Naive thymus-derived CD4-positive, alpha-beta T cell (primary cell): Measurements from ENCODE around the gene AJM1. TPM values are rescaled to one million over a fixed set of nuclear protein-coding genes. Genes with fewer than 3 reads are reported as not detected.
"Not testable (repeated sequence)": the region's sequence is repeated elsewhere in the genome, so short reads cannot be mapped to it uniquely, and the experiment has no call there.

Source experiments
- ATAC-seq: fragments of 150-1000 bp; cut with Tn5 transposase; 2 replicates; pipeline ENCODE4 v1.10.0; 2021; ENCODE audit warnings: mild to moderate bottlenecking, moderate library complexity
- CTCF ChIA-PET: fragments of 350-600 bp; sonication (Branson Sonifier 250); formaldehyde crosslinking; loops from one replicate; lab custom pipeline; 2021; ENCODE audit warnings: antibody characterized with exemption; lab: Charles Lee
- POLR2A ChIA-PET: fragments of 350-600 bp; sonication (Branson Sonifier 250); formaldehyde crosslinking; loops from one replicate; lab custom pipeline; 2021; ENCODE audit warnings: antibody characterized with exemption, inconsistent platforms; lab: Charles Lee
- DNase-seq, 9 donors: peaks; one replicate each; pipeline versions ENCODE4 v3.0.0 to v3.0.0-alpha.2; 2020 to 2022; ENCODE audit warnings: mixed read lengths in 1 of 9
- H3K27ac ChIP-seq: one replicate; pipeline ENCODE4 v1.7.0; 2013; ENCODE audit warnings: mild to moderate bottlenecking, low read depth, low read length, moderate library complexity
- H3K27me3 ChIP-seq, 2 donors: one replicate each; pipeline ENCODE4 v1.7.0; 2013; ENCODE audit warnings: low read length in 2 of 2, mild to moderate bottlenecking in 2 of 2, moderate library complexity in 2 of 2; ENCODE audit not compliant: control insufficient read depth in 2 of 2, insufficient read depth in 2 of 2
- H3K36me3 ChIP-seq, 3 experiments: 1 replicate in 2 of 3; 2 replicates in 1 of 3; pipeline ENCODE4 v1.7.0; 2013; ENCODE audit warnings: low read length in 3 of 3, mild to moderate bottlenecking in 3 of 3, moderate library complexity in 1 of 3; ENCODE audit not compliant: insufficient read depth in 3 of 3, control insufficient read depth in 2 of 3
- H3K4me1 ChIP-seq, 2 donors: one replicate each; pipeline ENCODE4 v1.7.0; 2013; ENCODE audit warnings: low read length in 2 of 2, mild to moderate bottlenecking in 2 of 2, moderate library complexity in 1 of 2; ENCODE audit not compliant: control insufficient read depth in 2 of 2, insufficient read depth in 2 of 2
- H3K4me3 ChIP-seq: 2 replicates; pipeline ENCODE4 v1.7.0; 2013; ENCODE audit warnings: mild to moderate bottlenecking, low read length
- H3K9me3 ChIP-seq, 3 experiments: 1 replicate in 2 of 3; 2 replicates in 1 of 3; pipeline ENCODE4 v1.7.0; 2013; ENCODE audit warnings: low read length in 3 of 3; ENCODE audit not compliant: control insufficient read depth in 2 of 3
- H3K27ac Mint-ChIP-seq, 9 donors: one replicate each; pipeline ENCODE4 v1.8.0; 2020 to 2022; ENCODE audit warnings: mixed read lengths in 9 of 9, mild to moderate bottlenecking in 8 of 9, moderate library complexity in 5 of 9, inconsistent platforms in 2 of 9
- H3K27me3 Mint-ChIP-seq, 5 donors: one replicate each; pipeline ENCODE4 v1.8.0; 2021 to 2022; ENCODE audit warnings: mixed read lengths in 5 of 5, mild to moderate bottlenecking in 1 of 5
- H3K36me3 Mint-ChIP-seq, 5 donors: one replicate each; pipeline ENCODE4 v1.8.0; 2020 to 2022; ENCODE audit warnings: mixed read lengths in 5 of 5, mild to moderate bottlenecking in 3 of 5, inconsistent platforms in 1 of 5
- H3K4me1 Mint-ChIP-seq, 7 donors: one replicate each; pipeline ENCODE4 v1.8.0; 2020 to 2022; ENCODE audit warnings: mixed read lengths in 7 of 7, mild to moderate bottlenecking in 3 of 7, inconsistent platforms in 1 of 7
- H3K4me3 Mint-ChIP-seq, 10 donors: one replicate each; pipeline ENCODE4 v1.8.0; 2020 to 2022; ENCODE audit warnings: mild to moderate bottlenecking in 10 of 10, mixed read lengths in 10 of 10, moderate library complexity in 6 of 10, inconsistent platforms in 2 of 10
- H3K9me3 Mint-ChIP-seq, 11 donors: one replicate each; pipeline ENCODE4 v1.8.0; 2020 to 2022; ENCODE audit warnings: mixed read lengths in 11 of 11, mild to moderate bottlenecking in 4 of 11, inconsistent platforms in 1 of 11, moderate library complexity in 1 of 11
- intact Hi-C, 2 donors: fragments of 100-400 bp; cut with micrococcal nuclease; formaldehyde crosslinking; loops; one replicate each; pipeline ENCODE4 v1.15.1; 2023
- polyA plus RNA-seq, 2 donors: library from polyadenylated mRNA; unstranded; fragments of 300-500 nt; fragmentation: Illumina TruSeq; gene quantifications; one replicate each; pipeline ENCODE4 v1.2.3, GENCODE V29; 2021
- total RNA-seq, 6 experiments: library from RNA in 5 of 6; stranded (reverse) in 5 of 6; gene quantifications; 1 replicate in 5 of 6; 2 replicates in 1 of 6; pipeline ENCODE4 v1.2.3 and lab custom pipeline; 2021 to 2026

AJM1 gene
- total and polyA plus RNA-seq, 7 experiments from 2014 or later: 0.04 to 7.5 (median 1.3) TPM; not detected in 1

GRCh38 chr9:136880651-136881050 is 38.4 kb downstream of the AJM1 start:
- Mint-ChIP-seq H3K4me1 (peaks cover 5 to 49% (median 14%) of the 10 kb centered on the region in 7 donors), H3K4me3 (peak overlapping the region in 4 of 10 donors; percentile 9 to 72 (median 46)), H3K36me3 (peaks cover 0 to 6% (median 0%) of the 10 kb centered on the region in 5 donors), H3K9me3 (no peaks in the 10 kb centered on the region), H3K27ac (peak overlapping the region in 2 of 9 donors; percentile 47 to 96), H3K27me3 (no peaks in the 10 kb centered on the region)
- ATAC-seq (no peak), DNase-seq (no peak)
- no peak overlapping the region for H3K27ac ChIP-seq
- POLR2A ChIA-PET: interaction anchor here (1.0 to 1.4 kb wide), 3 partner anchors 22 to 154 kb away, joined by 3 to 5 read pairs (median 3); partner anchors contain the start of gene CCDC183
- peaks cover 21 to 26% of the 10 kb centered on the region in 2 donors for H3K4me1 ChIP-seq
- no peaks in the 10 kb centered on the region for H3K27me3 ChIP-seq
- H3K4me3 ChIP-seq: no peak overlapping the region
- intact Hi-C loops: loop anchor here in 1 of 2 donors (10.0 kb wide), 1 partner anchor 346 kb away; no protein-coding TSS in a partner anchor
- CTCF ChIA-PET: no interaction called here
- no peaks in the 10 kb centered on the region for H3K36me3 ChIP-seq
- H3K9me3 ChIP-seq: no peaks in the 10 kb centered on the region

- H3K9me3 Mint-ChIP-seq: no peaks in the 10 kb centered on the region
- peaks cover 5 to 46% (median 14%) of the 10 kb centered on the region in 7 donors for H3K4me1 Mint-ChIP-seq
- Histone ChIP-seq H3K36me3 (no peaks in the 10 kb centered on the region), H3K27ac (peak overlapping the region; percentile 75), H3K27me3 (no peaks in the 10 kb centered on the region), H3K4me3 (peak overlapping the region; percentile 74), H3K9me3 (no peaks in the 10 kb centered on the region), H3K4me1 (peaks cover 21 to 29% of the 10 kb centered on the region in 2 donors)
- ChIA-PET POLR2A (interaction anchor here (0.8 to 1.6 kb wide), 9 partner anchors 9 to 698 kb away, joined by 3 to 7 read pairs (median 4); partner anchors contain the start of genes AJM1, EDF1 and FBXW5), CTCF (interaction anchor here (0.7 kb wide), 1 partner anchor 61 kb away, joined by 3 read pairs; no protein-coding TSS in a partner anchor)
- intact Hi-C loops: loop anchor here (1.0 to 10.0 kb wide), 5 partner anchors 15 to 347 kb away; partner anchors contain the start of genes PHPT1 (in 2 of the 2), EDF1 (in 1 of the 2) and FBXW5 (in 1 of the 2)
- peaks cover 0 to 5% (median 0%) of the 10 kb centered on the region in 5 donors for H3K36me3 Mint-ChIP-seq
- H3K27ac Mint-ChIP-seq: peak overlapping the region; percentile 79 to 96 (median 88)
- ATAC-seq (no peak), DNase-seq (peak in 4 of 9 donors; percentile 21 to 65 (median 32))
- H3K4me3 Mint-ChIP-seq: peak overlapping the region; percentile 67 to 88 (median 80)
- H3K27me3 Mint-ChIP-seq: no peaks in the 10 kb centered on the region
These were observed 39.4 kb downstream of the AJM1 start for GRCh38 chr9:136881691-136882108.

GRCh38 chr9:136882109-136882946 is 40.0 kb downstream of the AJM1 start:
- Histone ChIP-seq H3K27me3 (no peaks in the 10 kb centered on the region), H3K4me3 (peak overlapping the region; percentile 74), H3K36me3 (no peaks in the 10 kb centered on the region), H3K27ac (peak overlapping the region; percentile 75), H3K9me3 (no peaks in the 10 kb centered on the region), H3K4me1 (peaks cover 23 to 29% of the 10 kb centered on the region in 2 donors)
- ATAC-seq (peak; percentile 59), DNase-seq (peak; percentile 43 to 94 (median 60))
- peaks cover 0 to 8% (median 0%) of the 10 kb centered on the region in 5 donors for H3K36me3 Mint-ChIP-seq
- H3K9me3 Mint-ChIP-seq: no peaks in the 10 kb centered on the region
- H3K4me1 Mint-ChIP-seq: peaks cover 9 to 49% (median 19%) of the 10 kb centered on the region in 7 donors
- no peaks in the 10 kb centered on the region for H3K27me3 Mint-ChIP-seq
- intact Hi-C loops: loop anchor here (1.0 to 10.0 kb wide), 5 partner anchors 16 to 348 kb away; partner anchors contain the start of genes PHPT1 (in 2 of the 2), EDF1 (in 1 of the 2) and FBXW5 (in 1 of the 2)
- H3K27ac Mint-ChIP-seq: peak overlapping the region; percentile 79 to 96 (median 88)
- peak overlapping the region; percentile 67 to 88 (median 80) for H3K4me3 Mint-ChIP-seq
- ChIA-PET CTCF (no interaction called here), POLR2A (interaction anchor here (0.7 to 1.6 kb wide), 11 partner anchors 9 to 697 kb away, joined by 3 to 7 read pairs (median 4); partner anchors contain the start of genes AJM1, EDF1 and FBXW5)

GRCh38 chr9:136882947-136883283 is 40.6 kb downstream of the AJM1 start:
- Histone ChIP-seq H3K4me3 (peak overlapping the region; percentile 74), H3K4me1 (peaks cover 26 to 29% of the 10 kb centered on the region in 2 donors), H3K27ac (peak overlapping the region; percentile 75)
- POLR2A ChIA-PET: interaction anchor here (0.7 to 1.6 kb wide), 7 partner anchors 8 to 113 kb away, joined by 3 to 7 read pairs (median 4); partner anchors contain the start of genes AJM1, EDF1 and FBXW5
- CTCF ChIA-PET, H3K27me3 ChIP-seq, H3K9me3 ChIP-seq, H3K36me3 ChIP-seq, H3K9me3 Mint-ChIP-seq, DNase-seq, ATAC-seq, H3K36me3 Mint-ChIP-seq, H3K27me3 Mint-ChIP-seq: not testable (repeated sequence)
- peak overlapping the region; percentile 64 to 96 (median 88) for H3K27ac Mint-ChIP-seq
- intact Hi-C loops: loop anchor here (1.0 to 10.0 kb wide), 5 partner anchors 17 to 348 kb away; partner anchors contain the start of genes PHPT1 (in 2 of the 2), EDF1 (in 1 of the 2) and FBXW5 (in 1 of the 2)
- peaks cover 10 to 50% (median 24%) of the 10 kb centered on the region in 7 donors for H3K4me1 Mint-ChIP-seq
- H3K4me3 Mint-ChIP-seq: peak overlapping the region; percentile 67 to 88 (median 80)

- DNase-seq: not testable (repeated sequence)
These were observed 41.4 kb downstream of the AJM1 start for GRCh38 chr9:136883670-136884069.

More at GRCh38 chr9:136883670-136884069, 41.4 kb downstream of the AJM1 start:
- not testable (repeated sequence) for H3K27me3 Mint-ChIP-seq, H3K9me3 ChIP-seq, H3K36me3 Mint-ChIP-seq, H3K36me3 ChIP-seq, H3K27me3 ChIP-seq, H3K9me3 Mint-ChIP-seq, ATAC-seq, H3K4me3 ChIP-seq
- Histone ChIP-seq H3K27ac (peak overlapping the region; percentile 75), H3K4me1 (peaks cover 26 to 29% of the 10 kb centered on the region in 2 donors)
- Mint-ChIP-seq H3K4me3 (peak overlapping the region in 5 of 10 donors; percentile 16 to 80 (median 67)), H3K27ac (peak overlapping the region in 4 of 9 donors; percentile 36 to 96 (median 92)), H3K4me1 (peaks cover 17 to 58% (median 31%) of the 10 kb centered on the region in 7 donors)
- ChIA-PET CTCF (interaction anchor here (0.6 kb wide), 1 partner anchor 20 kb away, joined by 4 read pairs; no protein-coding TSS in a partner anchor), POLR2A (interaction anchor here (0.8 to 1.1 kb wide), 2 partner anchors 14 to 16 kb away, joined by 3 read pairs; no protein-coding TSS in a partner anchor)
- intact Hi-C loops: loop anchor here in 1 of 2 donors (10.0 kb wide), 1 partner anchor 349 kb away; no protein-coding TSS in a partner anchor
